Immature natural killer cell (primary cell): ENCODE measurements around the gene ATP11C. TPM values are rescaled to one million over a fixed set of nuclear protein-coding genes. Genes with fewer than 3 reads are reported as not detected.
A peak's percentile ranks its signal among the peaks of the same experiment; 100 is the strongest.

Source experiments
- DNase-seq, 3 donors: peaks; one replicate each; pipeline ENCODE4 v3.0.0; 2022; ENCODE audit warnings: mixed read lengths in 1 of 3
- H3K27ac Mint-ChIP-seq, 6 donors: one replicate each; pipeline ENCODE4 v1.8.0; 2020; ENCODE audit warnings: mixed read lengths in 6 of 6, mild to moderate bottlenecking in 5 of 6, inconsistent platforms in 4 of 6, moderate library complexity in 3 of 6
- H3K27me3 Mint-ChIP-seq, 3 donors: one replicate each; pipeline ENCODE4 v1.8.0; 2020 to 2021; ENCODE audit warnings: low read depth in 3 of 3, mild to moderate bottlenecking in 3 of 3, mixed read lengths in 3 of 3, moderate library complexity in 3 of 3, inconsistent platforms in 1 of 3
- H3K36me3 Mint-ChIP-seq, 3 donors: one replicate each; pipeline ENCODE4 v1.8.0; 2020; ENCODE audit warnings: mixed read lengths in 3 of 3, inconsistent platforms in 2 of 3, mild to moderate bottlenecking in 2 of 3
- H3K4me1 Mint-ChIP-seq, 2 donors: one replicate each; pipeline ENCODE4 v1.8.0; 2020; ENCODE audit warnings: inconsistent platforms in 2 of 2, mild to moderate bottlenecking in 2 of 2, mixed read lengths in 2 of 2, moderate library complexity in 1 of 2
- H3K4me3 Mint-ChIP-seq, 5 donors: one replicate each; pipeline ENCODE4 v1.8.0; 2020; ENCODE audit warnings: mild to moderate bottlenecking in 5 of 5, mixed read lengths in 5 of 5, inconsistent platforms in 3 of 5, moderate library complexity in 3 of 5
- H3K9me3 Mint-ChIP-seq, 6 donors: one replicate each; pipeline ENCODE4 v1.8.0; 2020; ENCODE audit warnings: mild to moderate bottlenecking in 6 of 6, mixed read lengths in 6 of 6, inconsistent platforms in 4 of 6, moderate library complexity in 3 of 6
- polyA plus RNA-seq, 3 donors: library from polyadenylated mRNA; unstranded; fragments of 300-500 nt; fragmentation: Illumina TruSeq; gene quantifications; one replicate each; pipeline ENCODE4 v1.2.3, GENCODE V29; 2021

ATP11C gene
- polyA plus RNA-seq, 3 donors from 2014 or later, result 1.5 to 3.6 (median 2.9) TPM

GRCh38 chrX:139803224-139803623, 129.6 kb downstream of the ATP11C start:
- DNase-seq, result no peak
- Mint-ChIP-seq H3K36me3 (peaks cover 0 to 19% (median 11%) of the 10 kb centered on the region in 3 donors), H3K4me3 (no peak overlapping the region), H3K4me1 (peaks cover 0 to 7% of the 10 kb centered on the region in 2 donors), H3K27ac (no peak overlapping the region), H3K9me3 (no peaks in the 10 kb centered on the region), H3K27me3 (peaks cover 0 to 2% (median 0%) of the 10 kb centered on the region in 3 donors)

- Mint-ChIP-seq H3K27ac (no peak overlapping the region), H3K4me1 (peaks cover 0 to 7% of the 10 kb centered on the region in 2 donors), H3K4me3 (no peak overlapping the region), H3K36me3 (peaks cover 0 to 15% (median 8%) of the 10 kb centered on the region in 3 donors), H3K9me3 (no peaks in the 10 kb centered on the region), H3K27me3 (peaks cover 0 to 2% (median 0%) of the 10 kb centered on the region in 3 donors)
- DNase-seq, result no peak
These were observed 130.8 kb downstream of the ATP11C start for GRCh38 chrX:139802048-139802447.

GRCh38 chrX:139801397-139801813, 131.4 kb downstream of the ATP11C start:
- no peak overlapping the region for H3K4me3 Mint-ChIP-seq
- no peak for DNase-seq
- no peaks in the 10 kb centered on the region for H3K9me3 Mint-ChIP-seq
- H3K27ac Mint-ChIP-seq, result no peak overlapping the region
- peaks cover 0 to 2% (median 0%) of the 10 kb centered on the region in 3 donors for H3K27me3 Mint-ChIP-seq
- H3K36me3 Mint-ChIP-seq, result peaks cover 0 to 15% (median 8%) of the 10 kb centered on the region in 3 donors
- H3K4me1 Mint-ChIP-seq, result peaks cover 0 to 8% of the 10 kb centered on the region in 2 donors

- Mint-ChIP-seq H3K4me3 (no peak overlapping the region), H3K36me3 (peaks cover 0 to 15% (median 9%) of the 10 kb centered on the region in 3 donors), H3K27me3 (no peaks in the 10 kb centered on the region), H3K4me1 (peaks cover 25 to 35% of the 10 kb centered on the region in 2 donors), H3K27ac (no peak overlapping the region), H3K9me3 (peaks cover 0 to 1% (median 0%) of the 10 kb centered on the region in 6 donors)
- DNase-seq, result no peak
These were observed 134.2 kb downstream of the ATP11C start for GRCh38 chrX:139798701-139799100.

- Mint-ChIP-seq H3K4me3 (peak overlapping the region; percentile 58 to 81 (median 68)), H3K36me3 (peaks cover 0 to 3% (median 3%) of the 10 kb centered on the region in 3 donors), H3K9me3 (peaks cover 0 to 2% (median 0%) of the 10 kb centered on the region in 6 donors), H3K4me1 (peaks cover 27 to 31% of the 10 kb centered on the region in 2 donors), H3K27me3 (peaks cover 0 to 2% (median 0%) of the 10 kb centered on the region in 3 donors), H3K27ac (peak overlapping the region; percentile 89 to 95 (median 91))
- peak; percentile 39 to 51 (median 48) for DNase-seq
These were observed 137.7 kb downstream of the ATP11C start for GRCh38 chrX:139795196-139795595.

GRCh38 chrX:139787601-139788000, 145.3 kb downstream of the ATP11C start:
- no peak for DNase-seq
- Mint-ChIP-seq H3K9me3 (no peaks in the 10 kb centered on the region), H3K36me3 (peaks cover 0 to 16% (median 4%) of the 10 kb centered on the region in 3 donors), H3K27me3 (peaks cover 0 to 4% (median 2%) of the 10 kb centered on the region in 3 donors), H3K4me3 (no peak overlapping the region), H3K27ac (no peak overlapping the region), H3K4me1 (peaks cover 26 to 28% of the 10 kb centered on the region in 2 donors)

GRCh38 chrX:139784807-139785206, 148.0 kb downstream of the ATP11C start:
- Mint-ChIP-seq H3K27me3 (peaks cover 0 to 4% (median 0%) of the 10 kb centered on the region in 3 donors), H3K4me3 (no peak overlapping the region), H3K36me3 (peaks cover 0 to 16% (median 4%) of the 10 kb centered on the region in 3 donors), H3K27ac (peak overlapping the region in 4 of 6 donors; percentile 2 to 46 (median 15)), H3K9me3 (no peaks in the 10 kb centered on the region), H3K4me1 (peaks cover 35 to 42% of the 10 kb centered on the region in 2 donors)
- DNase-seq, result no peak

- H3K27ac Mint-ChIP-seq, result peak overlapping the region in 4 of 6 donors; percentile 24 to 66 (median 37)
- H3K4me3 Mint-ChIP-seq, result peak overlapping the region in 3 of 5 donors; percentile 19 to 54 (median 49)
- peaks cover 4 to 16% (median 5%) of the 10 kb centered on the region in 3 donors for H3K36me3 Mint-ChIP-seq
- H3K9me3 Mint-ChIP-seq, result no peaks in the 10 kb centered on the region
- H3K4me1 Mint-ChIP-seq, result peaks cover 35 to 43% of the 10 kb centered on the region in 2 donors
- DNase-seq, result no peak
- peaks cover 0 to 4% (median 0%) of the 10 kb centered on the region in 3 donors for H3K27me3 Mint-ChIP-seq
These were observed 148.9 kb downstream of the ATP11C start for GRCh38 chrX:139783959-139784358.

GRCh38 chrX:139783030-139783429, 149.8 kb downstream of the ATP11C start:
- Mint-ChIP-seq H3K4me1 (peaks cover 35 to 45% of the 10 kb centered on the region in 2 donors), H3K27me3 (peaks cover 0 to 4% (median 0%) of the 10 kb centered on the region in 3 donors), H3K9me3 (no peaks in the 10 kb centered on the region), H3K27ac (peak overlapping the region in 5 of 6 donors; percentile 9 to 66 (median 48)), H3K4me3 (peak overlapping the region in 1 of 5 donors; percentile 49), H3K36me3 (peaks cover 4 to 13% (median 5%) of the 10 kb centered on the region in 3 donors)
- DNase-seq, result no peak

- H3K4me3 Mint-ChIP-seq, result peak overlapping the region in 4 of 5 donors; percentile 35 to 70 (median 54)
- H3K9me3 Mint-ChIP-seq, result no peaks in the 10 kb centered on the region
- H3K4me1 Mint-ChIP-seq, result peaks cover 15 to 29% of the 10 kb centered on the region in 2 donors
- H3K36me3 Mint-ChIP-seq, result peaks cover 12 to 30% (median 14%) of the 10 kb centered on the region in 3 donors
- peak; percentile 5 to 36 (median 31) for DNase-seq
- peaks cover 0 to 1% (median 0%) of the 10 kb centered on the region in 3 donors for H3K27me3 Mint-ChIP-seq
- H3K27ac Mint-ChIP-seq, result peak overlapping the region; percentile 24 to 92 (median 76)
These were observed 156.3 kb downstream of the ATP11C start for GRCh38 chrX:139776599-139776998.

GRCh38 chrX:139770366-139770765, 162.5 kb downstream of the ATP11C start:
- no peaks in the 10 kb centered on the region for H3K9me3 Mint-ChIP-seq
- H3K4me1 Mint-ChIP-seq, result no peaks in the 10 kb centered on the region
- H3K27me3 Mint-ChIP-seq, result no peaks in the 10 kb centered on the region
- peaks cover 21 to 31% (median 23%) of the 10 kb centered on the region in 3 donors for H3K36me3 Mint-ChIP-seq
- DNase-seq, result no peak
- H3K4me3 Mint-ChIP-seq, result no peak overlapping the region
- H3K27ac Mint-ChIP-seq, result peak overlapping the region in 1 of 6 donors; percentile 3

GRCh38 chrX:139766545-139766983, 166.3 kb downstream of the ATP11C start:
- Mint-ChIP-seq H3K36me3 (peaks cover 6 to 13% (median 10%) of the 10 kb centered on the region in 3 donors), H3K4me3 (no peak overlapping the region), H3K27me3 (peaks cover 0 to 4% (median 0%) of the 10 kb centered on the region in 3 donors), H3K4me1 (no peaks in the 10 kb centered on the region), H3K27ac (no peak overlapping the region), H3K9me3 (no peaks in the 10 kb centered on the region)
- DNase-seq, result peak; percentile 56 to 70 (median 69)

- no peaks in the 10 kb centered on the region for H3K9me3 Mint-ChIP-seq
- H3K27ac Mint-ChIP-seq, result no peak overlapping the region
- H3K4me1 Mint-ChIP-seq, result peaks cover 5 to 12% of the 10 kb centered on the region in 2 donors
- no peaks in the 10 kb centered on the region for H3K36me3 Mint-ChIP-seq
- no peak overlapping the region for H3K4me3 Mint-ChIP-seq
- DNase-seq, result no peak
- H3K27me3 Mint-ChIP-seq, result peaks cover 0 to 4% (median 0%) of the 10 kb centered on the region in 3 donors
These were observed 170.3 kb downstream of the ATP11C start for GRCh38 chrX:139762400-139763183.

GRCh38 chrX:139759637-139760036, 173.2 kb downstream of the ATP11C start:
- Mint-ChIP-seq H3K36me3 (peaks cover 3 to 12% (median 3%) of the 10 kb centered on the region in 3 donors), H3K9me3 (peaks cover 2 to 6% (median 6%) of the 10 kb centered on the region in 6 donors), H3K27me3 (peaks cover 0 to 4% (median 0%) of the 10 kb centered on the region in 3 donors), H3K27ac (peak overlapping the region in 2 of 6 donors; percentile 4 to 11), H3K4me1 (peaks cover 5 to 12% of the 10 kb centered on the region in 2 donors), H3K4me3 (no peak overlapping the region)
- peak in 2 of 3 donors; percentile 19 to 34 for DNase-seq
